Glutamatergic neuron (in vitro differentiated cells): ENCODE results near the gene ARMH2. TPM values are rescaled to one million over a fixed set of nuclear protein-coding genes. Genes with fewer than 3 reads are reported as not detected.
"Not testable (repeated sequence)": the region's sequence is repeated elsewhere in the genome, so short reads cannot be mapped to it uniquely, and the experiment has no call there.

Experiments
- DNase-seq: peaks from one replicate; pipeline ENCODE4 v3.0.0; 2022
- H3K27ac Mint-ChIP-seq: one replicate; pipeline ENCODE4 v1.8.0; 2020; ENCODE audit warnings: mild to moderate bottlenecking, mixed read lengths, inconsistent platforms; ENCODE audit not compliant: unreplicated experiment
- H3K27me3 Mint-ChIP-seq: one replicate; pipeline ENCODE4 v1.8.0; 2020; ENCODE audit warnings: mild to moderate bottlenecking, moderate library complexity, mixed read lengths, inconsistent platforms; ENCODE audit not compliant: unreplicated experiment
- H3K36me3 Mint-ChIP-seq: one replicate; pipeline ENCODE4 v1.8.0; 2020; ENCODE audit warnings: mild to moderate bottlenecking, mixed read lengths, inconsistent platforms; ENCODE audit not compliant: unreplicated experiment
- H3K4me1 Mint-ChIP-seq: one replicate; pipeline ENCODE4 v1.8.0; 2020; ENCODE audit warnings: mild to moderate bottlenecking, low read depth, mixed read lengths, inconsistent platforms; ENCODE audit not compliant: unreplicated experiment
- H3K4me3 Mint-ChIP-seq: one replicate; pipeline ENCODE4 v1.8.0; 2020; ENCODE audit warnings: mild to moderate bottlenecking, mixed read lengths, inconsistent platforms; ENCODE audit not compliant: unreplicated experiment
- H3K9me3 Mint-ChIP-seq: one replicate; pipeline ENCODE4 v1.8.0; 2020; ENCODE audit warnings: mild to moderate bottlenecking, moderate library complexity, mixed read lengths, inconsistent platforms; ENCODE audit not compliant: unreplicated experiment
- total RNA-seq: library from RNA; stranded (reverse); fragmentation: NEBNext Ultra II Directional; extraction: Animal tissue kit (Norgen Biotek cat#: 25700); gene quantifications from one replicate; pipeline ENCODE4 v1.2.1, GENCODE V29; 2021; ENCODE audit not compliant: unreplicated experiment
- TF ChIP-seq, protein P1 (sequence below): fragments of 200-600 bp; sonication (generic); IDR thresholded peaks from one replicate; pipeline ENCODE4 v1.5.0; 2021; ENCODE audit not compliant: partially characterized antibody, unreplicated experiment

ARMH2 gene
- total RNA-seq, 1 donor from 2014 or later, result 0.54 TPM

DNA sequence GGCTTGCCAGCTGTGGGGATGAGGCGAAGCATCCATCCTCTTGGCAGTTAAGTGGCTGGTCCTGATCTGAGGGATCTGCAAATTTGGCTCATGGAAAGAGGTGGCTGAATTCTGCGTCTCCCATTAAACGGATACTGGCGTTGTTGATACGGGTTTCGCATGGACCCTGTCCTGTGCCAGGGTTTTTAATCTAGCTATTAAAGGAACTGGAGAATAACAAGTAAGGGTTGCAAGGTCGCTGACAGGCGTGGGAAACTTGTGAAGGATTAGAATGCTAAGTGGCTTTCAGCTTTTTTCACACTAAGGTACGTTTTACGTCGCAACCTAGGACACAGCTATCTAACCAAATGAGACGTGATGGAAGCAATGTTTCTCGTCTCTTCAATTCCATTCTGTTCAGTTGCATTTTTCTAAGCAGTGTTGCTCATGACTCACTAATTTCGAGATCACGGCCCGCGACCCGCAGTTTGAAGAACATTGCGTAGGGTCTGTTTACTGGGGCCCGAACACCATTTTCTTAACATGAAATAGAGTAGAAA lies 23.1 kb downstream of the ARMH2 start:
- Mint-ChIP-seq H3K4me3 (peak overlapping the region; percentile 95), H3K27ac (peak overlapping the region; percentile 79), H3K27me3 (no peaks in the 10 kb centered on the region), H3K36me3 (no peaks in the 10 kb centered on the region), H3K4me1 (peaks cover 7% of the 10 kb centered on the region), H3K9me3 (peaks cover 1% of the 10 kb centered on the region)
- DNase-seq, result no peak
- TF ChIP-seq, protein P1, sequence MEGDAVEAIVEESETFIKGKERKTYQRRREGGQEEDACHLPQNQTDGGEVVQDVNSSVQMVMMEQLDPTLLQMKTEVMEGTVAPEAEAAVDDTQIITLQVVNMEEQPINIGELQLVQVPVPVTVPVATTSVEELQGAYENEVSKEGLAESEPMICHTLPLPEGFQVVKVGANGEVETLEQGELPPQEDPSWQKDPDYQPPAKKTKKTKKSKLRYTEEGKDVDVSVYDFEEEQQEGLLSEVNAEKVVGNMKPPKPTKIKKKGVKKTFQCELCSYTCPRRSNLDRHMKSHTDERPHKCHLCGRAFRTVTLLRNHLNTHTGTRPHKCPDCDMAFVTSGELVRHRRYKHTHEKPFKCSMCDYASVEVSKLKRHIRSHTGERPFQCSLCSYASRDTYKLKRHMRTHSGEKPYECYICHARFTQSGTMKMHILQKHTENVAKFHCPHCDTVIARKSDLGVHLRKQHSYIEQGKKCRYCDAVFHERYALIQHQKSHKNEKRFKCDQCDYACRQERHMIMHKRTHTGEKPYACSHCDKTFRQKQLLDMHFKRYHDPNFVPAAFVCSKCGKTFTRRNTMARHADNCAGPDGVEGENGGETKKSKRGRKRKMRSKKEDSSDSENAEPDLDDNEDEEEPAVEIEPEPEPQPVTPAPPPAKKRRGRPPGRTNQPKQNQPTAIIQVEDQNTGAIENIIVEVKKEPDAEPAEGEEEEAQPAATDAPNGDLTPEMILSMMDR, result no peak

DNA sequence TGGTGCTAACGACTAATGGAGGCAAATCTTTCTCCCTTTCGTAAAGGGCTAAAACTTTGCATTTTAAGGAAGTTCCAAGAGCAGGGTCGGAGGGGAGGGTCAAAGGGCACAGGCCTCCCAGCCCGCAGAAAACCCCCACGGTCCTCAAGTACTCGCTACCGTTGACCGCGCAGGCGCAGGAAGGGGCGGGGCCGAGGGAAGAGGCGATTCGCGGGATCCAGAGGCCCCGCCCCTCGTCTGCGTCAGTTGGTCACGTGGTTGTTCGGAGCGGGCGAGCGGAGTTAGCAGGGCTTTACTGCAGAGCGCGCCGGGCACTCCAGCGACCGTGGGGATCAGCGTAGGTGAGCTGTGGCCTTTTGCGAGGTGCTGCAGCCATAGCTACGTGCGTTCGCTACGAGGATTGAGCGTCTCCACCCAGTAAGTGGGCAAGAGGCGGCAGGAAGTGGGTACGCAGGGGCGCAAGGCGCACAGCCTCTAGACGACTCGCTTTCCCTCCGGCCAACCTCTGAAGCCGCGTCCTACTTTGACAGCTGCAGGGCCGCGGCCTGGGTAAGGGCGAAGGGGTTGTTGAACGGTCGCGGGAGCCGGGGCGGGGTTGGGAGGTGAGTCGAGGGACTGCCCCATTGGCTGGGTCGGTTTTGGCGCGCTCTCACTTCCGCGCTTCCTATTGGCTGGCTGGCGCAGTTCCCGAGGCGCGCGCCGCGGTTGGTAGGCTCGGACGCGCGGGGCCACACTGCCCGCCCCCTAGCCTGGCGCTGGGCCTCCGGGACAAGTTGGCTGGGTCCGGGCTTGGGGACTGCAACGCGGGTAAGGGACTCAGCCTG lies 23.8 kb downstream of the ARMH2 start, which contains the start of gene GMNN:
Gene GMNN, plus strand, starts transcription at position 242 of the 824 bp plus-strand sequence. CDS start 2,310 bp downstream, outside the sequence.
- DNase-seq, result peak; percentile 100
- Mint-ChIP-seq H3K27me3 (no peaks in the 10 kb centered on the region), H3K9me3 (peaks cover 1% of the 10 kb centered on the region), H3K4me3 (peak within 1 kb of the TSS; percentile 95), H3K27ac (peak within 1 kb of the TSS; percentile 79), H3K36me3 (no peaks in the 10 kb centered on the region), H3K4me1 (peaks cover 7% of the 10 kb centered on the region)
- TF ChIP-seq, protein P1, result no peak

GRCh38 chr6:24768361-24768760 lies 30.4 kb downstream of the ARMH2 start:
- Mint-ChIP-seq H3K27me3 (no peaks in the 10 kb centered on the region), H3K4me3 (no peak overlapping the region), H3K36me3 (no peaks in the 10 kb centered on the region), H3K9me3 (no peaks in the 10 kb centered on the region), H3K4me1 (no peaks in the 10 kb centered on the region), H3K27ac (no peak overlapping the region)
- TF ChIP-seq, protein P1, result no peak
- DNase-seq, result no peak

- TF ChIP-seq, protein P1, result no peak
- no peak for DNase-seq
- H3K9me3 Mint-ChIP-seq, result no peaks in the 10 kb centered on the region
- no peak overlapping the region for H3K4me3 Mint-ChIP-seq
- H3K4me1 Mint-ChIP-seq, result no peaks in the 10 kb centered on the region
- no peaks in the 10 kb centered on the region for H3K27me3 Mint-ChIP-seq
- H3K27ac Mint-ChIP-seq, result no peak overlapping the region
- H3K36me3 Mint-ChIP-seq, result no peaks in the 10 kb centered on the region
Measured at GRCh38 chr6:24766680-24767462, 31.8 kb downstream of the ARMH2 start.

DNA sequence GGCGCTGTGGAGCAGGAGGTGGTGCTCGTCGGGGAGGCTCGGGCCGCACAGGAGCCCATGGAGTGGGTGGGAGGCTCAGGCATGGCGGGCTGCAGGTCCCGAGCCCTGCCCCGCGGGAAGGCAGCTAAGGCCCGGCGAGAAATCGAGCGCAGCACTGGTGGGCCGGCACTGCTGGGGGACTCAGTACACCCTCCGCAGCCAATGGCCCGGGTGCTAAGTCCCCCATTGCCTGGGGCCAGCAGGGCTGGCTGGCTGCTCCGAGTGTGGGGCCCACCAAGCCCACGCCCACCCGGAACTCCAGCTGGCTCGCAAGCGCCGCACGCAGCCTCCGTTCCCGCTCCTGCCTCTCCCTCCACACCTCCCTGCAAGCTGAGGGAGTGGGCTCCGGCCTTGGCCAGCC lies 32.7 kb downstream of the ARMH2 start:
- DNase-seq, H3K4me1 Mint-ChIP-seq, H3K4me3 Mint-ChIP-seq, H3K27me3 Mint-ChIP-seq, H3K27ac Mint-ChIP-seq, H3K36me3 Mint-ChIP-seq, H3K9me3 Mint-ChIP-seq: not testable (repeated sequence)

- H3K27me3 Mint-ChIP-seq, H3K27ac Mint-ChIP-seq, H3K4me1 Mint-ChIP-seq, H3K36me3 Mint-ChIP-seq, H3K4me3 Mint-ChIP-seq, DNase-seq, H3K9me3 Mint-ChIP-seq: not testable (repeated sequence)
Measured at GRCh38 chr6:24764833-24765828, 33.6 kb downstream of the ARMH2 start.
